Measurements from ENCODE around the gene TNNT3. TPM values are rescaled to one million over a fixed set of nuclear protein-coding genes. Genes with fewer than 3 reads are reported as not detected.
"Not testable (repeated sequence)": the region's sequence is repeated elsewhere in the genome, so short reads cannot be mapped to it uniquely, and the experiment has no call there.

TNNT3 gene
- total RNA-seq, 1 donor from 2014 or later = 1.5 TPM

GRCh38 chr11:1934335-1935155 lies 15.0 kb downstream of the TNNT3 start:
- DNase-seq (ENCODE audit: low spot score) = no peak

- no peak for DNase-seq (ENCODE audit: low spot score)
Observed at GRCh38 chr11:1935156-1936071, 15.9 kb downstream of the TNNT3 start.

DNA sequence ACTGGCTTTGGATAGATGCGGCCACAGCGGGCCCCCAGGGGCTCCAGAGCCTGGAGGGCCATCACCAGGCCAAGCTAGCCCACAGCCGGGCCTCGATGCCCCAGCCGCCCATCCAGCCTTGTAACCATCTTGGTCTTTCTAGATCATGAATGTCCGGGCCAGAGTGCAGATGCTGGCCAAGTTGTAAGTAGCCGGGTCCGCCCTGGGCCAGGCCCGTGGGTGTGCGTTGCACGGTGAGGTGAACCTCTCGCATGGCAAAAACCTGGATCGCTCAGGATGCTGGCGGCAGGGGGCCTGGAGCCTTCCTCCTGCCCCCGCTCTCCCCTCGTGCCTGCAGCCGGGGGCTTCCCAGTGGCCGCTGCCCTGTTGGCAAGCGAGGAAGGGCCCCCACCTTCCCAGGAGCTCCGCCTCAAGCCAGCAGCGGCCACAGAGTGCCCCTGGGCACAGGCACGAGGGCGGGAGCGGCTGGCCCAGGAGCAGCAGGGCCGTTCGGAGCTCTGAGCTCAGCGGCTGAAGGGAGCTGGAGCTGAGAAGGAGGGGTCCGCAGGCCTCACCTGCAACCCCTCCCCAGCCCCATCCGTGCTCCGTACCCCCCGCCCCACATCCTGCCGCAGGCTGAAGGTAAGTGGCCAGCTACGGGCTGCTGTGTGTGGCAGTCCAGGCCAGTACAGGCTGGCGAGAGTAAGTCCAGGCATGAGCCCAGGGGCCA lies 16.7 kb downstream of the TNNT3 start:
- DNase-seq (ENCODE audit: low spot score) = no peak

DNA sequence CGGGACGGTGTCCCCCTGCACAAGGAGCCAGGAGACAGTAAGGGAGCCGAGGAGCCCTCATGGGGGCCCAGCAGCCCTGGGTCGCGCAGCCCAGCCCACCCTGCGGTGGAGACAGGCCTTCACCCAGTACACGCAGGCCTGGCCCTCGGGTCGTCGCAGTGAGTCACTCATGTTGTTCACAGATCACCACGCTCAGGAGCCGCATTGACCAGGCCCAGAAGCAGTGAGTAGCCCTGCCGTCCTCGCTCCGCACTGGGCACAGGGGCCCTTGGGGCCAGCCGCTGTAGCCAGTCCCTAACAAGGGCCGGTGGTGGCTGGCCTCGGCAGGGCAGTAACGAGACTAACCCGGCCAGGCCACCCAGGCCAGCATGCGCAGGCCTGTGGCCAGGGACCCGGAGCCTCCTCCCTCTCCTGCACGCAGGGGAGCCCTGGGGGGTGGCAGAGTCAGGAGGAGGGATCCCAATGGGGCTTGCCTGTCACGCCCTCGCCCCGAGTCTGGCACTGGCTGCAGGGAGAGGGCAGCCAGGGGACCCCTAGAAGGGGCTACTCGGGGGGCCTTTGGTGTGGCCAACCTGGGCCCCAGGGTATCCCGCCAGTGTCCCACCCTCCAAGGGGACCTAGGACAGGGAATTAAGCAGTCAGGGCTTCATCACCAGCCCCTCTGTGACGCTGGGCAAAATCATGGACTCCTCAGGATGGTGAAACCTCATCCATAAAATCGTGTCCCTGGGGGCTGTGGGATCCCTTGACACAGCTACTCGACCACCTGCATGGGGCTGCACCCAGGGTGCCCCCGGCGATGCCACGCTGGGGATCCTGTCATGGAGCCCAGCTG lies 17.5 kb downstream of the TNNT3 start:
- DNase-seq (ENCODE audit: low spot score) = no peak

GRCh38 chr11:1937616-1938342 lies 18.3 kb downstream of the TNNT3 start:
- no peak for DNase-seq (ENCODE audit: low spot score)

GRCh38 chr11:1938343-1939005 lies 19.0 kb downstream of the TNNT3 start:
- no peak for DNase-seq (ENCODE audit: low spot score)

DNA sequence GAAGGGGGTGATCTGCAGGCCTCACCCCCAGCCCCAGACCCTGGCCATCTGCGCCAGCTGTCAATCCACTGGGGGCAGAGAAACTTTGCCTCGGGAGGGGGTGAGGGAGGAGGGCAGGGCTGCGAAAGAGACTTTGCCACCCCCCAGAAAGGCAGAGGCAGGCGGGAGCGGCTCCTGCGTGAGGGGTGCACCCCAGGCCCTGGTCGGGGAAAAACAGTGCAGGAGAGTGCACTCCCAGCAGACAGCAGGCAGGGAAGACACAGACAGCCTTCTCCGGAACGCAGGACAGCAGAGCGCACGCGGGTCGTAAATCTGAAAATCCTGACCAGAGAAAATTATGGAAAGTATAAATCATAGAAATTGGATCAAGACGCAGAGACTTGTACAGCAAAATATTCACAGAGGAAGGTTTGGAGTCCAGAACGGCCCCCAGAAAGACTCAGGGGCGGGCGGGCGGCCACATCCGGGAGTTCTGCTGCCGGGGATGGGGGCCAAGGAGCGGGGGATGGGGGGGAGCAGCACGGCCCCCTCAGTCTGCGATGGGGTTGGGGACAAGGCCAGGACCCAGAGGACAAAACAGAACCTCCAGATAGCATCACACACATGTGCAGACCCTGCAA lies 19.6 kb downstream of the TNNT3 start:
- no peak for DNase-seq (ENCODE audit: low spot score)

GRCh38 chr11:1939788-1940187 lies 20.3 kb downstream of the TNNT3 start:
- not testable (repeated sequence) for DNase-seq (ENCODE audit: low spot score)

DNA sequence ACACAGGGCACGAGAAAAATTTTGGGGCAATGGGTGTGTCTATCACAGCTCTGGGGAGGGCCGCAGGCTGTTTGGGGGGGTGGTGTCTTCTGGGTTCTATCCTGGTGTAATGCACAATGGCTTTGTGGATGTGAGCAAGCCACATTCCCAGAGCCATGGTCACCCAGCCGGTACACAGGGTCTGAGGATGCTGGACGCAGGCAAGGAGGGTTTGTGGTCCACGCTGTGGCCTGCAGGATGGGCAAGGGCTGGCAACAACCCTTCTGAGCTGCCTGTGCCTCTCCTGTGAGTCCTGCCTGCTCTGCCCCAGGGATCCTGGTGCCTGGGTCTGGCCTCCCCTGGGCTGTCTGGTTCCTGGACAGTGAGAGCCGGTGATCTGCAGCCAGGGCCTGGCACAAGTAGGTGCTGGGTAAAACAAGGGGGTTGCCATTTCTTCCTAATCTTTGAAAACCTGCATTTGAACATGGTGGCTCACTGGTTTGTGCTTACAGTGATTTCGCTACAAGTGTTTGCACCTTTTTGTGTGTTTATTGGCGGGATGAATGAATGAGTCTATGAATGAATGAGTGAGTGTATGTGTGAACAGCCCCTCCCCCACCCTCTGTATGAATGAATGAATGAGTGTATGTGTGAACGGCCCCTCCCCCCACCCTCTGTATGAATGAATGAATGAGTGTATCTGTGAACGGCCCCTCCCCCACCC lies 23.2 kb downstream of the TNNT3 start:
- no peak for DNase-seq (ENCODE audit: low spot score)

- peak; percentile 4 for DNase-seq (ENCODE audit: low spot score)
Observed at GRCh38 chr11:1943576-1943975, 24.1 kb downstream of the TNNT3 start.

DNA sequence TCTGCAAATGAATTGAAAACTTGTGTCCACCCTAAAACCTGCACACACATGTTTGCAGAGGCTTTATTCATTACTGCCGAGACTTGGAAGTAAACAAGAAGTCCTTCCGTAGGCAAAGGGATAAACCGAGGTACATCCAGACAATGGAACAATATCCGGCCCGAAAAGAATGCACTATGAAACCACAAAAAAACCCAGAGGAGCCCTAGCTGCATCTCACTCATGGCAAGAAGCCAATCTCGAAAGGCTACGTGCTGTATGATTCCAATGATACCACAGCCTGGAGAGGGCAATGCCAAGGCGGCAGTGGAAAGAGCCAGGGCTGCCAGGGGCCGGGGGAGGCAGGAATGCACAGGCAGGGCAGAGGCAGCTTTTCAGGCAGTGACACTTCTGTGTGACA lies 24.5 kb downstream of the TNNT3 start:
- DNase-seq (ENCODE audit: low spot score) = peak; percentile 4

DNA sequence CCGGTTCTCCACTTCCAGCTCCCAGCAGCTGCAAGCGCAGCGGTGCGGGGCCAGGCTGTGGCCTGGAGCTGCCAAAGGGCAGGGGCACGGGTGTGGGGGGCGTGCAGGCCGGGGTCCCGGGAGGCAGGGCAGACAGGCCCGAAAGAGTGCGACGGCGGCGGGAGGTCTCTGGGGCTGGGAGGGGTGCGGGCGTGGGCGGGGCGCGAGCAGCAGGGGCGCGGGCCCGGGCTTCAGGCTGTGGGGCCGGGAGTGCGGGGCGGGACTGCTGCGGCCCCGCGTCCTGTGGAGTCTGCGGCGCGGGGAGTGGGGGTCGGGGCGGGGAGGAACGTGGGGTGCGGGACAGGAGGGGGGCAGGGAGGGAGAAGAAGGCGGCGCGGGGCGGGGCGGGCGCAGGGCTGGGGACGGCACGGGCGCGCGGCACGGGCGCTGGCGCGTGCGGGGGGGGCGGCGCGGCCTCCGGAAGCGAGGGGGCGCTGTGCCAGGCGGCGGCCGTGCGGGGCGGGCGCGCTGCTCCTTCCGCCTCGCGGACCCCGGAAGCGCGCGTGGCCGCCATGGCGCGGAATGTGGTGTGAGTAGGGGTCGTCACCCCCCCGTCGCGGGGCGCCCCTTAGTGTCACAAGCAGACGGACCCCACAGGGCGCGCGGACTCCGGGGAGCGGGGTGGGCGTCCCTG lies 27.4 kb downstream of the TNNT3 start, which contains the start of gene MRPL23:
TSS of gene MRPL23 (plus strand) at position 521 of the 673 bp plus-strand sequence. CDS start at position 552, 31 bp downstream.
- no peak for DNase-seq (ENCODE audit: low spot score)

DNA sequence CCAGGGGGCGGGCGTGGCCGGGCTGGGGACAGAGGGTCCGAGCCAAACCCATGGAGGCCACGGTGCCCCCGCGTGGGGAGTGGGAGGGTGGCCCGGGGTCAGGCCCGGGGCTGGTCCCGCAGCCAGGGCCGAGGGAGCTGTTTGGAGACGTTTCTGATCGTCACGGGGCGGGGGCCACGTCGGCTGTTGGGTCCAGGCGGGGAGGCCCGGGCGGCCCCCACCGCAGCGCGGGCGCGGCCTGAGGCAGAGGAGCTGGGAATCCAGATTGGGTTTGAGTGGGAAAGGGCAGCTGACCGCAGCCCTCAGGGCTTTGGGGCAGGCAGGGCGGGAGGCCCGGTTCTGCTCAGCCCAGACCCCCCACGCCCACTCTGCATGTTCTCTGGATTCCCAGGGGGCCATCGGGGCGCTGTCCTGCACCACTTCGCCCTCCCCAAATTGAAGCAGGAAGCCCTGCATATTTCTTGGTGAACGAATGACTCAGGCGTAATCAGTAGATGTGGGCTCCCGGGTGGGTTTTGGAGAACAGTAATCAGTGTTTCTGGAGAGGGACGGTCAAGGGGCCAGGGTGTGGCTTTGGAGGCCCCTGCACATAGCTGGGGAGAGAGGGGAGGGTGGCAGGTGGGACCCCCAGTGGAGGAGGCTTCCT lies 28.2 kb downstream of the TNNT3 start:
- DNase-seq (ENCODE audit: low spot score) = no peak

DNA sequence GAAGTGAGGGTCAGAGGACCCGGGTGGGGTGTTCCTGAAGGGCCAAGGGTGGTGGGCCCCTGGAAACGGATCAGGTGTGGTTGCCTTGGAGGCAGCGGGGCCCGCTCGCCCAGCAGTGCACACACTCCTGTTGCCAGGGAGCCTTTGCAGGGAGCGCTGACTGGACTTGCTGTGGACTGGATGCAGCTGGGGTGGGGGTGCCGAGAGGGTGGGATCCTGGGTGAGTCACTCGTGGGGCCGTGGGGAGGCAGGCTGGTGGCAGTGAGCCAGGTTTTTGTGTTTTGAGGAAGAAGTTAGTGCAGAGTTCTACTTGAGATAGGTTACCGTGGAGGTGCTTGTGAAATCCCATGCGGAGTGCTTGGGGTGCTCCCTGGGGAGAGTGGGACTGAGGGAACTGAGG lies 28.9 kb downstream of the TNNT3 start:
- DNase-seq (ENCODE audit: low spot score) = no peak

DNA sequence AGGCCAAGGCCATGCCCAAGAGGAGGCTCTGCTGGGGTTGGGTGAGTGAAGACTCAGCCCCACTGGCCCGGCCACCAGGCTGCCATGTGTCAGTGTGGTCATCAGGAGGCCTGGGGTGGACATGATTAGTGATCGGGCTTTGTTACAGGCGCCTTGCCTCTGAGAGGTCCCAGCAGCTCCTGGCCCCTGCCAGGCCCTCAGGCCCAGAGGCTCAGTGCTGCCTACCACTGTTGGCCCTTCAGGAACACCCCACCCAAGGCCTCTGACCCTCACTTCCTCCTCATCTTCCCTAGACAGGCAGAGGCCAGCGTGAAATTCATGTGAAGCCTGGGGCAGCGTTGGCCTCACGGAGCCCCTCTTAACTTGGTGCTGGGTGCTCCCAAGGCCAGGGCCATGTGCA lies 29.8 kb downstream of the TNNT3 start:
- DNase-seq (ENCODE audit: low spot score) = no peak

DNA sequence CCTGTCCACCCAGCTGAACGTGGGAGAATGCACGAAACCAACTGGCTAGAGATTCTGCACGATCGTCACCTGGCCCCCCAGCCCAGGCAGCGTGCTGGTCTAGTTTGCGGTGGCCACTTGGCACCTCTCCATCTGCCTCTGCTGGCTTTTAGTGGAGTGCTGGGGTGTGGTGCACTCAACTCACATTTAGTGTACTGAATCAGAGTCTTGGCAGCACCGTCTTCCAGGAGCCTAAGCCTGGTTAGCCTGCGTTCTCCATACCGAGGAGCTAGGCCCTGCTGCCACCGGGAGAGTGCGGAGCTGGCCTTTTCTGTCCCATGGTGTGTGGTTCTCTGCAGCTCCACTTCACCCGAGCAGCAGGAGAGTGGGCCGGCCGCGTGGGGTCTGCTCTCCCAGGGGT lies 30.4 kb downstream of the TNNT3 start:
- no peak for DNase-seq (ENCODE audit: low spot score)

DNA sequence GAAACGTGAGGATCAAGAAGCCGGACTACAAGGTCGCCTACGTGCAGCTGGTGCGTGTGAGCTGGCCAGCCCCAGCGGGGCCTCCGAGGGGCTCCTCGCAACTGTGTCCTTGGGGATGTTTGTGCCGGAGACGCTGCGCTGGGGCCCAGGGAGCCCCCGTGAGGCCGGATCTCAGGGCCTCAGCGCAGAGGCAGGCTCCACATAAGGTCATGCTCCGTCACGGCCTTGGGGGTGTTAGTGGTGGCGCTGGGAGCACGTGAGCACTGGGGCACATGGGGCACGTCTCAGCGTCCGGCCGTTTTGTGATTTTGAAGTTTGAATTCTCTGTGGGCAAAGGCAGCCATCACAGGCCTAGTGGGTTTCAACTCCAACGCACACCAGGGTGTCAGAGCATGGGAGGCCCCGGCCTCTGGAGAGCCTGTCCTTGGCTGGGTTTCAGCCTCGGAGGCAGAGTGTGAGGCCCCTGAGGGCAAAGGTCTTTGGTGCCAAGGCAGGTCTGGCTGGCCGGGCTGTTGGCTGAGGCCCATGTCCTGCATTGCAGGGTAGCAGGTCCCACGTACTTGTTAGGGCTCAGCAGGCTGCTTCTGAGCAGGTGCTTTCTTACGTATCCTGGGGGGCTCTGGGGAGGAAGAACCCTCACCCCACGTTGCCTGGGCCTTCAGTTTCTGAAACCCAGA lies 33.4 kb downstream of the TNNT3 start:
- DNase-seq (ENCODE audit: low spot score) = no peak

Data from mucosa of gallbladder (tissue), 1 donor.